ENCODE results near the gene FMO3.

FMO3 gene

GRCh38 chr1:171117085-171117484 lies 26.4 kb downstream of the FMO3 start:
- no peak for DNase-seq

GRCh38 chr1:171119648-171120047 lies 28.9 kb downstream of the FMO3 start:
- DNase-seq = no peak

- DNase-seq = no peak
Observed at GRCh38 chr1:171122299-171122698, 31.6 kb downstream of the FMO3 start.

GRCh38 chr1:171122893-171123292 lies 32.2 kb downstream of the FMO3 start:
- no peak for DNase-seq

- no peak for DNase-seq
Observed at GRCh38 chr1:171126504-171126903, 35.8 kb downstream of the FMO3 start.

GRCh38 chr1:171127099-171127498 lies 36.4 kb downstream of the FMO3 start:
- DNase-seq = no peak

GRCh38 chr1:171127501-171127900 lies 36.8 kb downstream of the FMO3 start:
- no peak for DNase-seq

GRCh38 chr1:171128463-171128862 lies 37.8 kb downstream of the FMO3 start:
- no peak for DNase-seq

- DNase-seq = no peak
Observed at GRCh38 chr1:171134204-171134923, 43.7 kb downstream of the FMO3 start.

GRCh38 chr1:171137580-171137979 lies 46.9 kb downstream of the FMO3 start:
- no peak for DNase-seq

GRCh38 chr1:171138980-171139379 lies 48.3 kb downstream of the FMO3 start:
- DNase-seq = no peak

- DNase-seq = no peak
Observed at GRCh38 chr1:171139890-171140289, 49.2 kb downstream of the FMO3 start.

GRCh38 chr1:171140401-171140800 lies 49.7 kb downstream of the FMO3 start:
- no peak for DNase-seq

GRCh38 chr1:171140956-171141687 lies 50.4 kb downstream of the FMO3 start:
- no peak for DNase-seq

GRCh38 chr1:171141688-171142415 lies 51.1 kb downstream of the FMO3 start:
- DNase-seq = no peak

- no peak for DNase-seq
Observed at GRCh38 chr1:171142416-171143385, 52.0 kb downstream of the FMO3 start.

- DNase-seq = no peak
Observed at GRCh38 chr1:171150156-171150555, 59.5 kb downstream of the FMO3 start.

GRCh38 chr1:171152549-171152948 lies 61.8 kb downstream of the FMO3 start:
- no peak for DNase-seq

- no peak for DNase-seq
Observed at GRCh38 chr1:171155484-171155883, 64.8 kb downstream of the FMO3 start.

- no peak for DNase-seq
Observed at GRCh38 chr1:171158096-171158495, 67.4 kb downstream of the FMO3 start.

GRCh38 chr1:171158551-171158950 lies 67.8 kb downstream of the FMO3 start:
- DNase-seq = no peak

- no peak for DNase-seq
Observed at GRCh38 chr1:171159148-171159547, 68.4 kb downstream of the FMO3 start.

GRCh38 chr1:171160211-171160610 lies 69.5 kb downstream of the FMO3 start:
- no peak for DNase-seq

All from effector CD8-positive, alpha-beta T cell (primary cell).